WTC11 (cell line): ENCODE measurements around the gene RADIL. TPM values are rescaled to one million over a fixed set of nuclear protein-coding genes. Genes with fewer than 3 reads are reported as not detected.

Experiments
- ATAC-seq: fragments of 200-7000 bp; cut with Tn5 transposase; 2 replicates; pipeline ENCODE4 v1.10.0; 2021; ENCODE audit warnings: mild to moderate bottlenecking, moderate library complexity
- CTCF ChIA-PET: fragments of 300-600 bp; sonication (Branson Sonifier 250); formaldehyde crosslinking; loops from one replicate; lab custom pipeline; 2021; ENCODE audit warnings: antibody characterized with exemption; lab: Charles Lee
- POLR2A ChIA-PET: fragments of 350-600 bp; sonication (Branson Sonifier 250); formaldehyde crosslinking; loops from one replicate; lab custom pipeline; 2021; ENCODE audit warnings: antibody characterized with exemption; lab: Charles Lee
- DNase-seq: peaks from one replicate; pipeline ENCODE4 v3.0.0; 2021; ENCODE audit warnings: low spot score
- H3K27ac Mint-ChIP-seq: 2 replicates; pipeline ENCODE4 v1.8.0; 2021; ENCODE audit warnings: mixed read lengths
- H3K27me3 Mint-ChIP-seq: 2 replicates; pipeline ENCODE4 v1.8.0; 2021; ENCODE audit warnings: low read depth, mild to moderate bottlenecking, moderate library complexity, mixed read lengths
- H3K36me3 Mint-ChIP-seq: 2 replicates; pipeline ENCODE4 v1.8.0; 2021; ENCODE audit warnings: mixed read lengths
- H3K4me1 Mint-ChIP-seq: 2 replicates; pipeline ENCODE4 v1.8.0; 2022; ENCODE audit warnings: mixed read lengths
- H3K4me3 Mint-ChIP-seq: 2 replicates; pipeline ENCODE4 v1.8.0; 2021; ENCODE audit warnings: mild to moderate bottlenecking, moderate library complexity, mixed read lengths
- H3K9me3 Mint-ChIP-seq: 2 replicates; pipeline ENCODE4 v1.8.0; 2021; ENCODE audit warnings: mixed read lengths
- ATF2 ChIP-seq: sonication (generic); formaldehyde crosslinking; IDR thresholded peaks from 2 replicates; pipeline ENCODE4 v1.8.1; 2022; ENCODE audit warnings: low read depth, missing genetic modification reagents, borderline replicate concordance
- ATF6 ChIP-seq: sonication (generic); formaldehyde crosslinking; IDR thresholded peaks from 2 replicates; pipeline ENCODE4 v1.8.1; 2023; ENCODE audit warnings: mild to moderate bottlenecking, missing genetic modification reagents
- CTCF ChIP-seq: fragments of 200-600 bp; IDR thresholded peaks from 2 replicates; pipeline ENCODE4 v1.8.0; 2022; ENCODE audit warnings: antibody characterized with exemption
- FOXK1 ChIP-seq: sonication (generic); formaldehyde crosslinking; IDR thresholded peaks from 2 replicates; pipeline ENCODE4 v1.8.0; 2022; ENCODE audit warnings: mild to moderate bottlenecking, moderate library complexity, missing genetic modification reagents
- HMGA2 ChIP-seq: fragments of 250-450 bp; sonication (Bioruptor Pico); IDR thresholded peaks from 2 replicates; pipeline ENCODE4 v1.4.0; 2021; ENCODE audit warnings: mild to moderate bottlenecking, moderate library complexity
- HMGXB4 ChIP-seq: sonication (generic); formaldehyde crosslinking; IDR thresholded peaks from 2 replicates; pipeline ENCODE4 v1.8.1; 2023; ENCODE audit warnings: mild to moderate bottlenecking, moderate library complexity, missing genetic modification reagents
- IRF1 ChIP-seq: sonication (generic); formaldehyde crosslinking; IDR thresholded peaks from 2 replicates; pipeline ENCODE4 v1.8.0; 2023; ENCODE audit warnings: missing genetic modification reagents
- JUN ChIP-seq: sonication (generic); formaldehyde crosslinking; IDR thresholded peaks from 2 replicates; pipeline ENCODE4 v1.8.0; 2023; ENCODE audit warnings: mild to moderate bottlenecking, missing genetic modification reagents
- MAX ChIP-seq: sonication (generic); formaldehyde crosslinking; IDR thresholded peaks from 2 replicates; pipeline ENCODE4 v1.8.0; 2022; ENCODE audit warnings: mild to moderate bottlenecking, missing genetic modification reagents
- PRRX2 ChIP-seq: fragments of 250-450 bp; sonication (Bioruptor Pico); IDR thresholded peaks from 2 replicates; pipeline ENCODE4 v1.8.0; 2021; ENCODE audit warnings: mild to moderate bottlenecking
- SOX15 ChIP-seq: fragments of 250-450 bp; sonication (Bioruptor Pico); IDR thresholded peaks from 2 replicates; pipeline ENCODE4 v1.9.0; 2021; ENCODE audit warnings: mild to moderate bottlenecking
- SP1 ChIP-seq: sonication (generic); formaldehyde crosslinking; conservative IDR thresholded peaks from 2 replicates; pipeline ENCODE4 v1.8.1; 2022; ENCODE audit warnings: missing genetic modification reagents
- STAT6 ChIP-seq: sonication (generic); formaldehyde crosslinking; conservative IDR thresholded peaks from 2 replicates; pipeline ENCODE4 v1.8.1; 2023; ENCODE audit warnings: mild to moderate bottlenecking, low read depth, missing genetic modification reagents, moderate library complexity
- USF2 ChIP-seq: sonication (generic); formaldehyde crosslinking; IDR thresholded peaks from 2 replicates; pipeline ENCODE4 v1.8.1; 2023; ENCODE audit warnings: mild to moderate bottlenecking, missing genetic modification reagents, moderate library complexity
- total RNA-seq: library from RNA; stranded (reverse); gene quantifications from 3 replicates; pipeline ENCODE4 v1.2.3, GENCODE V29; 2021

RADIL gene
- total RNA-seq, 1 experiment from 2014 or later, result 11.1 TPM

- TF ChIP-seq ATF6 (CRISPR knock-in tag) (no peak), IRF1 (CRISPR knock-in tag) (no peak), ATF2 (CRISPR knock-in tag) (no peak), SP1 (CRISPR knock-in tag) (no peak), JUN (no peak), HMGA2 (no peak), SOX15 (CRISPR knock-in tag) (no peak), MAX (CRISPR knock-in tag) (no peak), USF2 (CRISPR knock-in tag) (no peak)
Observed at GRCh38 chr7:4831723-4832495, 51.6 kb downstream of the RADIL start (continued).

- peak; percentile 98 for ATAC-seq
- peak; percentile 88 for DNase-seq
- no peaks in the 10 kb centered on the region for H3K9me3 Mint-ChIP-seq
- H3K36me3 Mint-ChIP-seq, result no peaks in the 10 kb centered on the region
- CTCF ChIA-PET, result interaction anchor here (0.6 to 5.7 kb wide), 41 partner anchors 8 to 438 kb away, joined by 3 to 83 read pairs (median 5); partner anchors contain the start of genes AP5Z1, MMD2 and RADIL
- POLR2A ChIA-PET, result no interaction called here
- no peak overlapping the region for H3K4me3 Mint-ChIP-seq
- TF ChIP-seq FOXK1, result no peak
- 0 out of 2 replicates have a peak, but pooled peaks have one; percentile 17 for TF ChIP-seq PRRX2 (CRISPR knock-in tag)
- TF ChIP-seq MAX (CRISPR knock-in tag), result 0 out of 2 replicates have a peak, but pooled peaks have one; percentile 30
- peak; percentile 87; the same call in 1 of the 2 replicates for TF ChIP-seq HMGXB4 (CRISPR knock-in tag)
- peak; percentile 66; the same call in 1 of the 2 replicates for TF ChIP-seq CTCF
- no peak for TF ChIP-seq STAT6 (CRISPR knock-in tag)
- no peaks in the 10 kb centered on the region for H3K27me3 Mint-ChIP-seq
- peak overlapping the region; percentile 87 for H3K27ac Mint-ChIP-seq
- H3K4me1 Mint-ChIP-seq, result peaks cover 2% of the 10 kb centered on the region
Observed at GRCh38 chr7:4830176-4830575, 53.3 kb downstream of the RADIL start.
